GM19043 (cell line): ENCODE results near the gene KLHL8.
"Not testable (repeated sequence)": the region's sequence is repeated elsewhere in the genome, so short reads cannot be mapped to it uniquely, and the experiment has no call there.

Experiments used
- ATAC-seq: cut with Tn5 transposase; IDR thresholded peaks from one replicate; pipeline ENCODE4 v1.9.1; 2021; ENCODE audit warnings: low read depth; ENCODE audit not compliant: unreplicated experiment

Gene KLHL8

DNA sequence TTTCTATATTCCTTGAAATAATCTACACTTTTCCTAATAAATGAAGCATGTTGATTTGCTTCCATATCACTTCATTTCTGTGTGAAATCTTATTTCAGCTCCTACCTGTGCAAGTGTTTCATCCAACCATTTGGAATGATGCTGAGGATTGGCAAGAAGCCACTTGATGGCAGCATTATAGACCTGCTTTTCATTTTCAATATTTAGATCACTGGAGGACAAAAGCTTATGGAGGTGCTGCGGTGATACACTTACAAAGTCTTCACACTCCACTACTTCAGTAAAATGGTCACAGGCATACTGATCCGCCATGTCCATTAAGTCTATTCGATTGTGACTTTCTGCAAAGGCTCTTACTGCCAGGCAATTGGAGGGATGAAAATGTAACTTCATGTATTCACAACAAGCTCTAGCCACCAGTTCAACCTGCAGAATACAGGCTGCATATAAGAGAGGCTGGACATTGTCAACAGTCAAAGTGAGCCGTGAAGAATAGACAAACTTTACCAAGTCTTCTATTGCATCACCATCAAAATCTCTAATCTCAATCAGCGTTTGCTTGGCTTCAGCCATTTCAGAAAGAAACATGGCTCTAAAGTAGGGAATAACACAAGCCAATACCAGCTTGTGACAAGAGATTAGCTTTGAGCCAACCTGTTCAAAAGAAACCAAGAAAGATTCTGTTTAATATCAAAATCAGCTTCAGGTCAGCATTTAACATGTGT, 35.1 kb downstream of the KLHL8 start:
- no peak for ATAC-seq

DNA sequence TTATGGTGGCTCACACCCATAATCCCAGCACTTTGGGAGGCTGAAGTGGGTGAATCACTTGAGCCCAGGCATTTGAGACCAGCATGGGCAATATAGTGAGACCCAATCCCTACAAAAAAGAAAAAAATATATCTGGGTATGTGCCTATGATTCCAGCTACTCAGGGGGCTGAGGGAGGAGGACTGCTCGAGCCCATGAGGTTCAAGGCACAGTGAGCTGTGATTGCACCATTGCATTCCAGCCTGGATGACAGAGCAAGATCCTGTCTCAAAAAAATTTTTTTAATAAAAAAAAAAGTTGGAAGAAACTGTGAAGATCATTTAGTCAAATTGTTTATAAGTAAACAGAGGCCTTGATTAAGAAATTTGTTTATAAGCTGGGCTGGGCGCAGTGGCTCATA, 39.7 kb downstream of the KLHL8 start:
- no peak for ATAC-seq

DNA sequence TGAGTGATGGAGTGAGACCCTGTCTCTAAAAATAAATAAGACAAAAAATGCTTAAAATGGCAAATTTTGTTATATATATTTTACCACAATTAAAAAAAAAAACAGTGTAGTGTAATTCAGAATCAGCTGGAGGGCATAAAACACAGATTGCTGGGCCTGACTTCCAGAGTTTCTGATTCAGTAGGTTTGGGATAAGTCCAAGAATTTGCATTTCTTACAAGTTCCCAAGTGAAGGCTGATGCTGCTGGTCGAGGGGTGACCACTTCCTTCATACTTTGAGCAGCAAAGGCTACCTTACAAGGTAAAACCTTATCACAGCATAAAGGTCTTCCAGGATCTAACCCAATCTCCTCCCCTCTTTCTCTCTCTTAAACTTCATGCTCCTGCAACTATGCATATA, 40.7 kb downstream of the KLHL8 start:
- no peak for ATAC-seq

- no peak for ATAC-seq
Observed at GRCh38 chr4:87174672-87175071, 45.7 kb downstream of the KLHL8 start.

DNA sequence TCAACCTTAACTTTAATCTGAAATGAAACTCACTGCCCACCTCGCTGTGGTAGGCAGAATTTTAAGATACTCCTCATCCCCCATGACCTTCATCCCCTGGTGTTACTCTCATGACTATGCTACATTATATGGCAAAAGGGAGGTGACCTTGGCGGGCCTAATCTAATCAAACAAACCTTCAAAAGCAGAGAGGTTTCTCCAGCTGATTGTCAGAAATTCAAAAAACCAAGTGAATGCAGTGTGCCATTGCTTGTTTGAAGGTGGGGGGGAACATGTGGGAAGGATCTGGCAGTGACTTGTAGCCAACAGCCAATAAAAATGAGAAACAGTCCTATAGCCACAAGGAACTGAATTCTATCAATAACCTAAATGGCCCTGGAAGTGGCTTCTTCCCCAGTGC, 48.5 kb downstream of the KLHL8 start:
- ATAC-seq = no peak

DNA sequence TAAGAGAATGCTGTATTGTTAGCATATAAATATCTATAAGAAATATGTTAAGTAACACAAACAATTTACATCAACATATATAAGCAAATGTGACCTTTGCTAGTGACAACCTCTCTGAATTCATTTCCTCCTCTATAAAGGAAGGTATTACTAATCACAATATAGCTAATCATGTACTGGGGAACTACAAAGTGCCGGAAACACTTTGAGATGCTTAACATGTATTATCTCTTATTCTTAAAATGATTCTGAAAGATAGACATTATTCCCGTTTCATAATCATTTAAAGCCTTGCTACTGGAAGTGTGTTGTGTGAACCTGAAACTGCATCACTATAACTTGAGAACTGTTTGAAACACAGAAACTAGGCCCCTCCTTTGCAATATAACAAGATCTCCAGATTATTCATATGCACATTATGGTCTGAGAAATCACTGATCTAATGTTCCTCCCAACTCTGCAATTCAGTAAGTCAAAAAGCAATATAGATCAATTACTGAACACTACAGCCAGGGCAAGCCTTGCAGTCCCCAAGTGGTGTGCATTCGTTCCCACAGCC, 54.0 kb downstream of the KLHL8 start:
- no peak for ATAC-seq

DNA sequence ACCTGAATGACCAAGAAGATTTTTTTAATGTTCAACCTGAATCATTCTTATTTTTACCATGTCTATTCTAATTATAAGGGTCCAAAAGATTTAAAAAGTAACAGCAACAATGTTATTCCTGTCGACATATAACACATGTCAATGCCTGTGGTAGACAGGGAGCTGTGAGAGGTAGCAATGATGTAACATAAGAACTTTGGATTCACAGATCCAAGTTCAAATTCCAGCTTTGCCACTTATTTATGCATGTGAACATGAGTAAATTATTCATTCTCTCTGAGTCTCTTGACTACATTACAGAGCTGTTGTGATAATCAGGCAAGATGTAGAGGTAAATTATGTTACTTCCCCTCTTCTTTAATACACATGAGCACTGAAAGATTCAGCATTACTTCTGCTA, 54.5 kb downstream of the KLHL8 start:
- no peak for ATAC-seq

GRCh38 chr4:87153078-87153870, 67.1 kb downstream of the KLHL8 start:
- no peak for ATAC-seq

DNA sequence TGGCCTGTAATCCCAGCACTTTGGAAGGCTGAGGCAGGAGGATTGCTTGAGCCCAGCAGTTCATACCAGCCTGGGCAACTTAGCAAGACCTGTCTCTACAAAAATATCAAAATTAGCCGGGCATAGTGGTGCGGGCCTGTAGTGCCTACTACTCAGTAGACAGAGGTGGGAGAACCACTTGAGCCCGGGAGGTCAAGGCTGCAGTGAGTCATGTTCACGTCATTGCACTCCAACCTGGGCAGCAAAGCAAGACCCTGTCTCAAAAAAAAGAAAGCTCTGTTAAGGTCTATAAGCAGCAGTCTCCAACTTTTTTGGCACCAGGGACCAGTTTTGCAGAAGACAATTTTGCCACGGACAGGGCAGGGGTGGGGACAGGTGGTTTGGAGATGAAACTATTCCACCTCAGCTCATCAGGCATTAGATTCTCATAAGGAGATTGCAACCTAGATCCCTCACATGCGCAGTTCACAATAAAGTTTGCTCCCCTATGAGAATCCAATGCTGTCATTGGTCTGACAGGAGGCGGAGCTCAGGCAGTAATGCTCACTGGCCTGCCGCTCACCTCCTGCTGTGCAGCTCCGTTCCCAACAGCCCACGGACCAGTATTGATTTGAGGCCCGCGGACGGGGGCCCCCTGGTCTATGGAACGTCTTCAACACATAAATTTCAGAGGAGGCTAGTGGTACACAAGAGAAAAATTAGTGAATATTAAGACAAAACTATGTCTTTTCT, 67.9 kb downstream of the KLHL8 start:
- no peak for ATAC-seq

DNA sequence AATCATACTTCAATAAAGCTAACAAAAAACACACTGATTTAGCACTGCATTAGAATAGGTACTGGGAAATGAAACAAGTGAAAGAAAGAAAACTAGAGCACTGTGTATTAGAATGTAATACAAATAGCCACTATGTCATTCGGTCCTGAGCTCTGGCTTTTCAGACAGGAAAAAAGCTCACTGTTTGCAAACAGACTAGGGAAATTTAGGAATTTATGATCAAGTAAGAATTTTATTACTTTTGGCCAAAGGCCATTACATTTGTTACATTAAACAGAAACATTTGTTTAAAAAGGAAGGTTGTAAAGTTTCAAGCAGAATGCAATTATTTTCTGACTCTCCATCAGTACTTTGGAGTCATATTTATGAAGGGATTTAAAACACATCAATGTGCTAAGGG, 68.7 kb downstream of the KLHL8 start:
- no peak for ATAC-seq

GRCh38 chr4:87150498-87151261, 69.7 kb downstream of the KLHL8 start:
- ATAC-seq = peak; percentile 63

GRCh38 chr4:87147116-87147515, 73.3 kb downstream of the KLHL8 start:
- ATAC-seq = no peak

DNA sequence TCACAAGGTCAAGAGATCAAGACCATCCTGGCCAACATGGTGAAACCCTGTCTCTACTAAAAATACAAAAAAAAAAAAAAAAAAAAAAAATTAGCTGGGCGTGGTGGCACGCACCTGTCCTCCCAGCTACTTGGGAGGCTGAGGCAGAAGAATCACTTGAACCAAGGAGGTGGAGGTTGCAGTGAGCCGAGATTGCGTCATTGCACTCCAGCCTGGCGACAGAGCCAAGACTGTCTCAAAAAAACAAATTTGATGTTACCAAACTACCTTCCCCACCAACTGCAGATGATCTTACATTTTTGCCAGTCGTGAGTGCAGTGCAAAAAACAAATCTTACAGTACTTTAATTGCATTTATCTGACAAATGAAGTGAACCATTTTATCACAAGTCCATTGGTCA, 74.5 kb downstream of the KLHL8 start:
- not testable (repeated sequence) for ATAC-seq

GRCh38 chr4:87144356-87144755, 76.1 kb downstream of the KLHL8 start:
- ATAC-seq = no peak

DNA sequence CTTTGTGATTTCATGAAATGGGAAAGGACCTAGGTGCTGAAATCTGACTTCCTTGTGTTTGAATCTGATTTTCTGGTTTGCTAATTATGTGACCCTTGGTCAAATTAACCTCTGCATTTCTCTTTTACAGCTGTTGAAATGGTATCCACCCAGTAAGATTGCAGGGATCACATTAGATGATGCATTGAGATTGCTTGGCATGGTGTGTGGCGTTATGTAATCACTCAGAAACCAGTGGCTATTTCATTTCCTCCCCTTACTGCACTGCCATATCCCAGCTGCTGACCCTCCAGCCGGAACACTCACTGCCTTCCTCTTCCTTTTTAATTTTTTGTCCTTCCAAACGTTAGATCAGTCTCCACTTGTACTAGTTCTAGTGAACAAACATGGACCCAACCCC, 79.0 kb downstream of the KLHL8 start:
- no peak for ATAC-seq

- no peak for ATAC-seq
Observed at GRCh38 chr4:87134122-87134521, 86.3 kb downstream of the KLHL8 start.

GRCh38 chr4:87133183-87133582, 87.2 kb downstream of the KLHL8 start:
- no peak for ATAC-seq

- ATAC-seq = no peak
Observed at GRCh38 chr4:87132035-87132434, 88.4 kb downstream of the KLHL8 start.

DNA sequence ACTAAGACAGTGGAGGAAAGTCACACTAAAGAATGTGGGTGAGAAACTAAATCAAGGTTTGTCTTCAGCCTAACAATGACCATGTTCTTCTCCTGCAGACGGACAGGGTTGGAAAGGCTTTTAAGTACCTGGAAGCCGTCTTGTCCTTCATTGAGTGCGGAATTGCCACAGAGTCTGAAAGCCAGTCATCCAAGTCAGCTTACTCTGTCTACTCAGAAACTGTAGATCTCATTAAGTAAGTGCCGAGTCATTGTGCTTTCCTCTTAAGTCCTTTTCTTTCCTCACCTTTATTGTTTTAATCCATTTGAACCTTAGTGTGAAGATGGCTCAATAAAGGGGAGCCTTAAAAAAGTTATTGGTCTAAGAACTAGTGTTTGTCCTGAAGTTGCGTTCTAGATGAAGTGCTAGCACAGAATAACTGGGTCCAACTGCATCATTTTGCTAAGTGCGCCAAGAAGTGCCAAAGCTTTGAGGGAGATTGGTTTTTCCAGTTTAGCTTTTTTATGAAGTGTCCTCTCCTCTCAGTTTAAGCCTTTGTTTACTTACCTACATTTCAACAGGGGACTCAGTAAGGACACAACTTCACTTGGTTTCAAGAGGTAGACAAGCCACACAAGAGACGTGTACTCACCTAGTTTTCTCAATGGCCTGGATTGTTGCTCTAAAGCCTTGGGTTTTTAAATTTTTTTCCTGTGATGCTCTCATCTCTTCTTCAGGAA, 89.3 kb downstream of the KLHL8 start:
- ATAC-seq = no peak

GRCh38 chr4:87129681-87130080, 90.7 kb downstream of the KLHL8 start:
- no peak for ATAC-seq
